DMS153 treated with DMSO at 0.1 percent for 48 hours (cell line): ENCODE results near the gene ICE1.
"Not testable (repeated sequence)": the region's sequence is repeated elsewhere in the genome, so short reads cannot be mapped to it uniquely, and the experiment has no call there.

Experiments used
- DNase-seq: peaks from one replicate; lab custom pipeline; 2025; ENCODE audit not compliant: unreplicated experiment; lab: John Stamatoyannopoulos, UW

Gene ICE1

DNA sequence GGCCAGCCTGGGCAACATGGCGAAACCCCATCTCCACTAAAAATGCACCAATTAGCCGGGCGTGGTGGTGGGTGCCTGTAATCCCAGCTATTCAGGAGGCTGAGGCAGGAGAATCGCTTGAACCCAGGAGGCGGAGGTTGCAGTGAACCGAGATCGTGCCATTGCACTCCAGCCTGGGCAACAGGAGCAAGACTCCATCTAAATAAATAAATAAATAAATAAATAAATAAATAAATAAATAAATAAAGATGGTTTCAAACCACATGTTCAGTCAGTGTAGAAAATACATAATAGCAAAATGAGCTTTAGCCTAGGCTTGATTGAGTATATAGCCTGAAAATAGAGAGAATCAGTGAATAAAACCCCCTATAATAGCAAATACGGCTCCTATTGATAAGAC, 27.4 kb upstream of the ICE1 start:
- DNase-seq: not testable (repeated sequence)

DNA sequence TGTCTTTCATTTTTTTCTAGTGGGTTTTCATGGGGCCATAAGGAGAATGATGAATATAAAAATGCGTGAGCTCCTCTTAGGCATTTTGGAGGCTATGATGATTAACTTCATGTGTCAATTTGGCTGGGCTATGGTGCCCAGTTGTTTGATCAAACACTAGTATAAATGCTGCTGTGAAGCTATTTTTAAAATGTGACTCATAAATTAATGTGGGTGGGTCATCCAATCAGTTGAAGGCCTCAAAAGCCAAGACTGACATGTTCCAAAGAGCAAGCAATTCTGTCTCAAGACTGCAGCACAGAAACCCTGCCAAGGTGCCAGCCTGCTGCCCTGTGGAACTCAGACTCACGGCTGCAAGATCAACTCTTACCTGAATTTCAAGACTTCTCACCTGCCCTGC, 24.4 kb upstream of the ICE1 start:
- no peak for DNase-seq

DNA sequence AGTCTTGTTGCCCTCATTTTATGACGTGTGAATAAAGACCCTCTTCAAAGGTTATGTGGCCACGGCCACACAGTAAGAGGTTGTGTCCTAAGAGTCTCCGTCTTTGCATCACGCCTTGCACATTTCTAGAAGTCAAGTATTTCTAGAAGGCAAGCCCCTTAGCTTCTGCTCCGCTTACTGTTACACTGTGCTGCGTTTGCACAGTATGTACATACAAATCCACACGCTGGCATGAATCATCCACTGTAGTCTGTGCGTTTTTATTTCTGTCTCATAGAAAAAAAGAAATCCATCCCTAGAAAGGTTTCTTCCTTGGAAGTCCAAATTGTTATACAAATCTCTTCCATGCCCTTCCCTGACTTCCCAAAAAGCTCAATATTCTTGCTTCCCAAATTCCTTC, 21.4 kb upstream of the ICE1 start:
- DNase-seq: no peak

DNA sequence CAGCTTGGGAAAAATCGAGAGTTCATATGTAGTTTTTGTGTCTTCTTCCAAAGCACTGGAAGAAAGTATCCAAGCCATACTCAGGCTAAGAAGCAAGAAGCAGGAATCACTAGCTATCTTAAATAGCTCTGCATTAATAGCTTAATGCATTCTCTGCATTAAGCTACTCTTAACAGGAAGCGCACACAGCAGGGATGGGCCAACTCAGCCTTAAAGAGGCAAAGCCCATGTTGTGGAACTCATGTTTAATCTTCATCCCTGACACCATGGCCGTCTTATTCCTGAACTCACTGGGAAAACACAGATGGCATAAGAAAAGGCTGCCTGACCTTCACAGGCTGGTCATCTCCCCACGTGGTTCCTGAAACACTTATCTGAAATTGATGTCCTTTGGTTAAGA, 18.7 kb upstream of the ICE1 start:
- DNase-seq: no peak

DNA sequence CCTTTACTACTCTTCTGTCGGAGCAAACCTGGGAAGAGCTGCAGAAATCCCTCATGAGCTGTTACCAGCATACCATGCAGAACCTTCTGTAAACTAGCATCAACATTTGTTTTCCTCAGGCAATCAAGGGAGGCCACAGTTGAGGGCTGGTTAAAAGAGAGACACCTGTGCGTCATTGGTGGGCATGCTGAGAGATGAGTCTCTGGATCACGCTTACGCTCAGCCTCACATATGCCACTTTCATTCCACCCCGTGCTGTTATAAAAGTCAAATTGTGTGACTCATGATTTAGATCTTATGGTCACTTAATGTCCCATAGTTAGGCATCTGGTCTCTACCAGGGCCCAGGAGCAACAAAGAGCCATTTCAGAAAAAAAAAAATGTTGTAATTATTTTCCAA, 18.1 kb upstream of the ICE1 start:
- no peak for DNase-seq

DNA sequence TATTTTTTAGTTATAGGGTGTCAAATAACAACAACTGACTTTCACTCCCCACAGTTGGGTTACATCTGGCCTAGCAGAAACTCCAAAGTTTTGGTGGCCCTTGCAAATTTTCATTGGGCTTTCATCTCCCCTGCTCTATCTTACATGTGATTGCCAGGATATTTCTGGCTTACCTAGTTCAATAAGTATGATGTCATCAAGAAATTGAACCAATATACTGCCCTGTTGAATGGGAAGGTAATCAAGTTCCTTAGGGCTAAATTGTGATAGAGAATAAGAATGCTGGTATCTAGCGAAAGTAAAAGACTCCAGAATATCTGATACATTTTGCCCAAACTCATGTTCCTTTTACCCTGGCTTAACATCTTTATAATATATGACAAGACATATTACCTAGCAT, 17.0 kb upstream of the ICE1 start:
- no peak for DNase-seq

DNA sequence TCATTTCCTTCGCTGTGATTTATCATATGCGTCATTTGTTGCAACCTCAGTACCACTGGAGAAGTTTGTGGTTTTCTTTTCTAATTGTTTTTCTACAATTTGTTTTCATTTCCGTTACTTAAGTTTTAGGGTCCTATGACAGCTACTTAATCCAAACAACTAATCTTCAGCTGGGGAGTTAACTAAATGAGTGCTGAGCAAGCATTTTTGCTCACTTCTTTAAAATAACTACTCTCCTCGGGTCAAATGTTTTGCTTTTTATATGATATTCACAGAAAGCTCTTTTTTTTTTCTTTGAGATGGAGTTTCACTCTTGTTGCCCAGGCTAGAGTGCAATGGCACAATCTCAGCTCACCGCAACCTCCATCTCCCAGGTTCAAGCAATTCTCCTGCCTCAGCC, 14.6 kb upstream of the ICE1 start:
- DNase-seq: no peak

DNA sequence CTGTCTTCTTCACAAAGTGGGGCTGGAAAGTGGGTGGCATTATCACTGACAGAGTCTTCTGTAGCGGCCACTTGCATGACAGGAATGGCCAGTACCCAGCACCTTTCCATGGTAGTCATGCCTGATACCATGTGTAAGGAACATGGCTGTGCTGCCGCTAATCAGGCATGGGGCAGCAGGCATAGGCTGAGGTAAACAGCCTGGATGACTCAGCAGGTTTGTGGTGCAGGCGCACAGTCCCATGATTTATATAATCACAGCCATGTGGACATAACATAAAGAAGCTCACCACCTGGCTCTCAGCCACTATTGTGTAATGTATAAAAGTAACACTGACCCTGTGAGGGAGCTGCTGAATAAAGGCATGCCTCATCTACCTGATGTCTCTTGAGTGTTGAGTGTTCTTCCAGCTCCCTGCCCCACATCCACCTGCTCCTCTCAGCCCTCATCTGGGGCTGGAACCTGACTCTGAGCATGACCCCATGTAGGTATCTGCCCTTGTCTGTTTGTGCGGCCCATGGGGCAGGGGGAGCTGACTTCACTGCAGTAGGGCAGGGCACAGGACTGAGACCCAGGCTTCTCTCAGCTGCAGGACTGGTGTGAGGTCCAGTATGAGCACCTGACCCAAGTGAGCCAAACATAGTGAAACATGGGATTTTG, 13.2 kb upstream of the ICE1 start:
- DNase-seq: no peak

DNA sequence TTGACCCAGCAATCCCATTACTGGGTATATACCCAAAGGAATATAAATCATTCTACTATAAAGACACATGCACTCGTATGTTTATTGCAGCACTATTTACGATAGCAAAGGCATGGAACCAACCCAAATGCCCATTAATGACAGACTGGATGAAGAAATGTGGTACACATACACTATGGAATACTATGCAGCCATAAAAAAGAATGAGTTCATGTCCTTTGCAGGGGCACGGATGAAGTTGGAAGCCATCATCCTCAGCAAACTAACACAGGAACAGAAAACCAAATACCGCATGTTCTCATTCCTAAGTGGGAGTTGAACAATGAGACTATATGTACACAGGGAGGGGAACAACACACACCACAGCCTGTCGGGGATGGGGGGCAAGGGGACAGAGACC, 8.6 kb upstream of the ICE1 start:
- DNase-seq: not testable (repeated sequence)

DNA sequence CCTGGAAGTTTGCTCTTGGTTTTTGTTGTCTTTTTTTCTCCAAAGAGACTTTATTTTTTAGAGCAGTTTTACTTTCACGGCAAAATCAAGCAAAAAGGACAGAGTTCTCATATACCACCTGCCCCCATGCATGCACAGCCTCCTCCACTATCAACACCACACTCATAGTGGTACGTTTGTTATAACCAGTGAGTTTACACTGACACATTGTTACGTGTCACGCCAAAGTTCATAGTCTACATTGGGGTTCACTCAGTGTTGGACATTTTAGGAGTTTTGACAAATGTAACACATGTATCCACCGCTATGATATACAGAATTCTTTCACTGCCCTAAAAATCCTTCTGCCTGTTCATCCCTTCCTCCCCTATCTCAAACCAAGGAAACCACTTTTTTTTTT, 7.5 kb upstream of the ICE1 start:
- DNase-seq: no peak

DNA sequence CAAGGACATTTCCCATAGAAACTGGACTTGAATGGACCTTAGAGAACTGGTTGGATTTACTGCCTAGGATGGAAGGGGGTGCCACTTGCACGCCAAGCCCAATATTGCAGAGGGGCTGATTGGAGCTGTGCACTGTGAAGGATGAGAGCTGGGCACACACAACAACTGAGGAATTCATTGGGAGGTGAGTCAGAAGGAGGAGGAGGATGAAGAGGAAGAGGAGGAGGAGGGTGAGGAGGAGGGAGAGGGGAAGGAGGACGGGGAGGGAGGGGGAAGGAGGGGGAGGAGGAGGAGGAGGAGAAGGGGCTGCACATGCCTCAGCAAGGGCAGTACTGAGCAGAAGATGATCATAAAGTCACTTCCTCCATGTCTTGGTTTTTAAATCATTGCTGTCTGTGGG, 5.7 kb upstream of the ICE1 start:
- DNase-seq: no peak

DNA sequence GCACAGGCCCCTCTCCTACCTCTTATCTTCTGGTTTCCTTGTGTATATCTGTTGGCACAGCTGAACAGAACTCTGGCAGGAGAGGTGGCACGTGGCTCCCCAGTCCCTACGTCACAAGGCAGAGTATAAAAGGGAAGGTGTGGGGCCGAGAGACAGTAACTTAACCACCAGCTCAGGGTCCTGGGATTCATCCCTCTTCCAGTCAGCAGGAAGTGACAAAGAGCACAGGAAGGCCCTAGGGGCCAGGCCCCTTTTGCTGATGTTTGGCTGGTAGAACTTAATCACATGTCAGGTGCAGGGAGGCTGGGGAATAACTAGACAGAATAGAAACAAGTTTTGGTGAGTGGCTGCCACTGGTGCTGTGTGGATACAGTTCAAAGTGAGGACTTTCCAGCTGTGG, 4.5 kb upstream of the ICE1 start:
- no peak for DNase-seq

DNA sequence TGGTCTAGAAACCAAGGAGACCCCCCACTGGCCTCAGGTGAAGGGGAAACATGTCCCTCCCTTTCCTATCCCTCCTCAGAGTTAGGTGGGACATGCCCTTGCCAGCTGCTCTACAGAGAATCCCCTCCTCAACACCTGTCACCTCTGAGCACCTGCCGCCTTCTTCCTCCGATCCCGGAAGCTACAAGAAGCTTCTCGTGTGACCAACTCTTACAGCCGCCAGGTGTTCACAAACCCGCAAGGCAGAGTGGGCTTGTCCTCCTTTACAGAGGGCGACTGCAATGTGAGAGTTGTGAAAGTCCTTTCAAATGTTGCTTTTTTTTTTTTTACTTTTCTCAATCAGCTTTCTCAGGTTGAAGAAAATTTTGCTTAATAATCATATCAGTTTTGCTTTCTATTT, 3.7 kb upstream of the ICE1 start:
- DNase-seq: peak; percentile 51

DNA sequence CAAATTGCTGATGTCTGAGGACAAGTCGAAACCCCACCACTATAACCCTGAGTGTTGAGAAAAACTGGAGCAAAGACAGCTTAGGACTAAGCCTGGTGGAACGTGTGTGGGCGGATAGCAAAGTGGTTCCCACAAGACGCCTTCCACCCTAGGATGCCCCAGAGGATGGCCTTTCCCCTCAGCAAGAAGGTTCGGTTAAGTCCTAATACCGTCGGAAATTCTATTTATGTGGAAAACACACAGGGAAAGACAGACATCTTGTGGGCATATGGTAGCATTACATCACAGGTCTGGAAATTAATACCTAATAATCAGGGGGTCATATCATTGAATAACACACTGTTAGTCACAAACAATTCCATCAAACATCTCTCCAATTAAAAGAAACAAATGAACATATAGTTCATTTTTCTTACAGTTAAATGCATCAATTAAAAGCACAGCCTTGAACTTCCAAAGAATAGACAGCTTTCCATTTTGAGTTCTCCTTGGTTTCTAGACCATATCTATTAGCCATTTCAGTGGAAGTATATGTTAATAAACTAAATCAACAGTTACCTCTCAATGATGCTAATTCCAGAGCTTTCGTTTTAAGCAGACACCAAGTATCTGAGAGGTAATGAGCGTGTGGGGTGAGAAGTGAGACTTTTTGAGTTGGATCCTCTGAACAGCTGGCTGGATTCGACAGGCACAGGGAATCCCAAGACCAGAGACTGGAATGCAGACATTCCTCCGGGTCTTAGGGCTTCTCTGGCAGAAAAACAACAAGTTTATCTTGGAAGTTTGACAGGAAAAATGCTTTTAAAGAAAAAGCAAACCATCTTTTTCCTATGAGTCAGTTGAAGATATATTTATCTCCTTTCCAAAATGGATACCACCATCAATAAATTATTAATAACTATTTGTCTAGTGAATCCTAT, 2.9 kb upstream of the ICE1 start:
- peak; percentile 77 for DNase-seq

DNA sequence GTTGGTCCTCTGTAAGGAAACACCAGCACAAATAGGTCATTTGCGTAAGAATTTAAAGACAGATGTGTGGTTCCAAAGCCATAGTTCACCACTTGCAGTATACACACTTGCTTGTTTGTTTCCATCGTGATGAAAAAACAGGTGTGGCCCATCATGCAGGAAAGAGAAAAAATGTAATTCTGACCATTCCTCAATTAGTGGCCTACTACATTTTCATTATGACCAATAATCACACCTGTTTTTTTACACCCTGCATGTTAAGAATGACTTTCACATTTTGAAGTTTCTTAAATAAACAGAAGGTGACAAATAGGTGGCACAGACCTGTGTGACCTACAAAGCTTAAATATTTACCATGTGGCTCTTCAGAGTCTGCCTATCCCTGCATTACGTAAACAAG, 2.2 kb upstream of the ICE1 start:
- DNase-seq: no peak

DNA sequence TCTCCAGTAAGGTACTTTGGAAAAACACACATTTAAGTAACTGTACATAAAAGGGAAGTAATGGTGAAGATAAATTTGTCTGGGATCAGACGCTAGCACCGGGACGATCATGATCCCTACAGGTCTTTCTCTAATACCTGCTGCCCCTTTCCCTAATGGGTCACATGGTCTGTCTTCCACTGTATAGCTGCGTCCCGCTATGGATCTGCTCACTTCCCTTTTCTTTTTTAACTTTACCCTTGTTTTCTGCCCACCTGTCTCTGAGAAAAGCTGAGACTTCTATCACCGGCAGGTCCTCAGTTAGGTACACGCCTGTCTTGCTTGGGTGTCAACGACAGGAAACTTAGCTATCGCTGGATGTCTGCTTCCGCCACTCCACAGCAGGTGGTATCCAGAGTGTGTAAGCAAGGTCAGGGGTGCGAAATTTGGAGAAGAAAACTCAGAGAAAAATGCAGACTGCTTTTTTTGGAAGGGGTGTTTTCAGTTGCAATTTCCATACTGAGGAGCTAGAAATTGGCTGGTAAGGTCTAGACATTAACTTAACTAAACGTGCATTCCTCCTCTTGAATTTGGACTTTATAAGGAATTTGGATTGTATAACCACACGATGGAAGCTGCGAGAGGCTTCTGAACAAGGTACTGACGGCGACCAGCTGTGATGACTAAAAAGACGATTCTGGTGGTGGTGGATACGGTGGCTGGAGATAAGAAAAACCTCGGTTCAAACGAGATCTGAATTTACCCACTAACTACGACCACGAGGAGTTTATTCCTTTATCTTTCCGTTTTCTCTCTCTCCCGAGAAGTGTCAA, 1.1 kb upstream of the ICE1 start:
- DNase-seq: peak; percentile 43

DNA sequence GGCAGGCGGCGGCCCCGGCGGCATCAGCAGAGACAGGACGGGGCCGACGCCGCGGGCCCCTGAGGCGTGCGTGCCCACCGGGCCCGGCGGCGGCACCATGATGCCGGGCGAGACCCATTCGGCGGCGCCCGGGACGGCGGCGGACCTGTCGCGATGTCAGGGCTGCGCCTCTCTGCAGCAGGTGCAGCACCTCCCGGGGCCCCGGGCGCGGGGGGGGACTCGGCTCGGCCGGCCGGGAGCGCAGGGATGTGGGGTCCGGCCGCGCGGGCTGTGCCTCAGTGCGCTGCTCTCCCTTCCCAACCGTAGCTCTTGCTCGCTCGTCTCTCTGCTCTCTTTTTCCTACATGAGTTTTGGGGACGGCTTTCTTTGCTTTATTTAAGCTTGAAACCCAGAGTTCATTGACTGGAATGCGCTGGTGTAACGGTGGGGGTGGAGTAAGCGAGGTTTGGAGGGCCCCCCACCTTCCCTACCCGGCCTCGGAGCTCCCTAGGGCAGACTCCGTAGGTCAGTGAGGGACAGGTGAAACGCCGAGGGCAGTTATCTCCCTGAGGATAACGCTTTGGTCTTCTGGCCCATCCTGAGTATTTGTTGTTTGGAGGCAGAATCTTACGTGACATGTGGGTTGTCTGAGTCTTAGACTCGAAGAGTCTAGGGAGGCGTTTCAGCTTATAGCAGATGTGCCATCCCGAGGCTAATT, 490 bp downstream of the ICE1 start:
- no peak for DNase-seq

DNA sequence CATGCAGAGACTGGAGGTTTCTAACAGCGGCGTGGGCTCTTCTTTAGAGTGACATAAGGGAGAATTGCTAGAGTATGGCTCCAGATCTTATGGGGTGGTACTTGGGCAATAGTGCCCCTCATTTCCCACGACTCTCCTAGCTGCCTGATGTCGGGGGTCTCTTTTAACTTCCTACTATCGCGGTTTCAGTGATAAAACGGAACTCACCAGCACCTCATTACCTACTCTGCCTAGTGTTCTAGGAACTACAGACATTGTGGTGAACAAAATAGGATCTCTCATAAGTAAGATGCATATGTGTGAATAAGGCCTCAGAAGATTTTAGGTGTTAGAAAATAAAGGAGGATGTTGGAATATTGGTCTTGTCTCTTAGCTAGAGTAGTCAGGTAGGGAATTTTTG, 1.1 kb downstream of the ICE1 start:
- DNase-seq: no peak

DNA sequence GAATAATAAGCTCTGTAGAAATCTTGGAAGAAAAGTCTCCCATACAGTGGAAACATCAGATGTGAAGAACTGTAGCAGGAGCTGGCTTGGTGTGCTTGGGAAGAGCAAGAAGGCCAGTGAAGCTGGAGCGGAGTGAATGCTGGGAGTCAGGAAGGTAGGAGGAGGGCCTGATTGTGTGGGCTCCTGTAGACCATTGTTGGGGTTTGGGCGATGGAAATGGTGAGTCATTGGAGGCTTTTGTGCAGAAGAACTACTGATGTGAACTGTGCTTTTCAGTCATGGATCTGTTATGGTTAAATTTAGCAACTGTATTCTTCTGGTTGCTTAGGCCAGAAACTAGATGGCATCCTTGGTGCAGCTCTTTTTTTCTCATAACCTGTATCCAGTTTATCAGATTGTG, 2.3 kb downstream of the ICE1 start:
- DNase-seq: no peak

DNA sequence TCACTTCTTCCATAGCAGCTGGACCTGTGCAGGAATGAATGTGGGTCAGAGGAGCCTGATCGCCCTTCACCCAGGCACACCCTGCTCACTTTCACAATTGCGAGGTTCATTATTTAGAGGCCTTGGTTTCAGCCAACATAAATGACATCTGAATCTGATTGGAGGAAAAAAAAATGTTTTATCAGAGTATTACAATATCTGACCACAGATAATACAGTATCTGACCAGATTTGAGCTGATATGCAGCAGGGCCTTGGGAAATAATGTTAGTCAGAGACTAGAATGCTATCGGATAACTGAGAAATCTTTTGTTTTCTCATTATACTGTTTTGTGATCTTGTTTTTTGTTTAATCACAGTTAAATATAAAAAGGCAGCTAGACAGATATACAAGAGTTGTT, 7.7 kb downstream of the ICE1 start:
- no peak for DNase-seq

DNA sequence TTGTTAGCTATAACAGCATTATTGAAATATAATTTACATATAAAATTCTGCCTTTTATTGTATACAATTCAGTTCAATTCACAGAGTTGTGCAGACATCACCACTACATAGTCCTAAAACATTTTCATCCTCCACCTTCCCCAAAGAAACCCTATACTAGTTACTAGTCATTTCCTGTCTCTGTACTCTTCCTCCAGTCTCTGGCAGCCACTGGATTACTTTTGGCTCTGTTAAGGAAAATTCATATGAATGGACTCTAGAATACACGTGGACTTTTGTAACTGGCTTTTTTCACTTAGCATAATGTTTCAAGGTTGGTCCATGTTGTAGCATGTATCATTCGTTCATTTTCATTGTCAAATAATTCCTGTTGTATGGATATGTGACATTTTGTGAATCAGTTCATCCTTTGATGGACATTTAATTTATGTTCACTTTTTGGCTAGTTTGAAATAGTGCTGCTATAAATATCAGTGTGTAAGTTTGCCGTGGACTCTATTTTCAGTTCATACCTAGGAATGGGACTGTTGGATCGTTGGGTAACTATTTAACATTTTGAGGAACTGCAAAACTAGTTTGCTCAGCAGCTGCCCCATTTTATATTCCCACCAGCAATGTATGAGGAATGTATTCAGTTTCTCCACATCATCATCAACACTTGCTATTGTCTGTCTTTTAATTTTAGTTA, 9.7 kb downstream of the ICE1 start:
- no peak for DNase-seq
